TTC549 (cell line): ENCODE data around the gene SEMA3F.
"Not testable (repeated sequence)": the region's sequence is repeated elsewhere in the genome, so short reads cannot be mapped to it uniquely, and the experiment has no call there.

ENCODE experiments used
- FAIRE-seq: peaks from 2 replicates; lab custom pipeline; 2012; peaks lifted over from hg19 to GRCh38; lab: Jason Lieb, UNC

SEMA3F gene

DNA sequence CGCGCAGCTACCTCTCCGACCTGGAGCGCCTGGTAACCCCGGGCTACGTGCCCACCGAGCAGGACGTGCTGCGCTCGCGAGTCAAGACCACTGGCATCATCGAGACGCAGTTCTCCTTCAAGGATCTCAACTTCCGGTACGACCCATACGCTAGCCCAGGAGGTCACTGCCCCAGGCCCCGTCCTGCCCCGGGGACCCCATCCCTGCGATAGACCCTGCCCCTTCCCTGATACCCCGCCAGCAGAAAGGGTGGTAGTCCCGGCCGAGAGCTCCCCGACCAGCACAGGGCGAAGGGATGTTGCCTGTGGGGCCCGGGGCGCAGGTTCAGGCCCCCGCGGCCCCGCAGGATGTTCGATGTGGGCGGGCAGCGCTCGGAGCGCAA, 38.6 kb downstream of the SEMA3F start:
- no peak for FAIRE-seq

DNA sequence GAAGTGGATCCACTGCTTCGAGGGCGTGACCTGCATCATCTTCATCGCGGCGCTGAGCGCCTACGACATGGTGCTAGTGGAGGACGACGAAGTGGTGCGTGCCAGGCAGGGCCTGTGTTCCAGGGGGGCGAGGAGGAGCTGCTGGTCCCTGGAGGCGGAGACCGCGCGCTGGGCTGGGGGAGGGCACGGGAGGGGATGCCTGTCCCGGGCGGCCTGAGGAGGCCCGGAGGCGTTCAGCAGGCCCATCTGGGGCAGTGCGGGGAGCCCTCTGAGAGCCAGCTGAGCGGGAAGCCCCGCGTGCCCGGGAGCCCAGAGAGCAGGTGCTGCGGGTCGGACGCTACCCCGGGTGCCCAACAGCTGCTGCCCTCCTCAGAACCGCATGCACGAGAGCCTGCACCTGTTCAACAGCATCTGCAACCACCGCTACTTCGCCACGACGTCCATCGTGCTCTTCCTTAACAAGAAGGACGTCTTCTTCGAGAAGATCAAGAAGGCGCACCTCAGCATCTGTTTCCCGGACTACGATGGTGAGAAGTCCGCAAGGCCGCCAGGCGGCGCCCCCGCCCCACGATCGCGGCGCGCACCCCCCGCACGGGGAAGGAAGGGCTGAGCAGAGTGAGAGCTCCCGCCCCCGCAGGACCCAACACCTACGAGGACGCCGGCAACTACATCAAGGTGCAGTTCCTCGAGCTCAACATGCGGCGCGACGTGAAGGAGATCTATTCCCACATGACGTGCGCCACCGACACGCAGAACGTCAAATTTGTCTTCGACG, 39.2 kb downstream of the SEMA3F start:
- FAIRE-seq: no peak

DNA sequence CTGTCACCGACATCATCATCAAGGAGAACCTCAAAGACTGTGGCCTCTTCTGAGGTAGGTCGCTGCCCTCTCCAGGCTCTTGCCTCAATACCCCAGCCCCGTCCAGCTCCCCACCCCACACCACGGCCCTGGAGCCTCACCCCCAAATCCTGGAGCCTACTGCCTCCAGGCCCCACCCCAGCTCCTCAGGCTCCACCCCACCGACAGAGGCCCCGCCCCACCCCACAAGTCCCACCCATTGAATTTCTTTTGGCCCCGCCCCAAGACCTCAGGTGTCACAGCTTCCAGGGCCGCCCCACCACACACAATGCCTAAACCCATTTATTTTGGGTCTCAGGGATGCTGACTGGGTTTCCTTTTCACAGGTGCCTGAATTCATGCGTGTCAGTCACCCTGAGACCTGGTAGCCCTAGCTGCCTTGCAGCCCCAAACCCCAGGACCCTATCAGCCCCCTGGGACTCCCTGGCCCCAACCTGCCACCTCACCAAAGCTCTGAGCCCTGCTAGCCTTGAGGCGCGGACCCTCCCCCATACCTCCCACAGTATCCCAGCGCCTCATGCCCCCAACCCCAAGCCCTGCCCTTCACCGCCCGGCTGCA, 39.9 kb downstream of the SEMA3F start:
- no peak for FAIRE-seq

- FAIRE-seq: no peak
These were observed 40.6 kb downstream of the SEMA3F start for GRCh38 chr3:50195501-50196252.

DNA sequence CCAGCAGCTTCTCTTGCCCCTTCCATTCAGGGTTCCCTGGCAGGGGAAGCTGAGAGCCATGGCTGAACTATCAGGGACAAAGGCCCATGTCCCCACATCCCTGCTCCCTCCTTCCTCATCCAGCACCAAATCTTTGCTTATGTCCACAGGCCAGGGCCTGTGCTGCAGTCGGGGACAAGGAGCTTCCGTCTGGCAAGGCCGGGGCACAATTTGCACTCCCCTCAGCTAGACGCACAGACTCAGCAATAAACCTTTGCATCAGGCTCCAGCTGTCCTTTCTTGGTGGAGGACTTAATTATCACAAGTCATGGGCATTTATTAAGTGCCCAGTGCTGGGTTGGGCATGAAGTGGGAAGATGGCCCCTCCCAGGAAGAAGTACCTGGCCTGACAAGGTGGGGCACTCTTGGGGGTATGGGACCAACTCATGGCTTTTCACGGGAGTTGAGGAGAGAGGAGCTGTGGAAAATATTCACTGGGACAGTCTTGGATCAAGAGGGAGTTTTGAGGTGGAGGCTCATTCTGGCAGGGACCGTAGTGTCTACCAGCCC, 41.2 kb downstream of the SEMA3F start:
- no peak for FAIRE-seq

DNA sequence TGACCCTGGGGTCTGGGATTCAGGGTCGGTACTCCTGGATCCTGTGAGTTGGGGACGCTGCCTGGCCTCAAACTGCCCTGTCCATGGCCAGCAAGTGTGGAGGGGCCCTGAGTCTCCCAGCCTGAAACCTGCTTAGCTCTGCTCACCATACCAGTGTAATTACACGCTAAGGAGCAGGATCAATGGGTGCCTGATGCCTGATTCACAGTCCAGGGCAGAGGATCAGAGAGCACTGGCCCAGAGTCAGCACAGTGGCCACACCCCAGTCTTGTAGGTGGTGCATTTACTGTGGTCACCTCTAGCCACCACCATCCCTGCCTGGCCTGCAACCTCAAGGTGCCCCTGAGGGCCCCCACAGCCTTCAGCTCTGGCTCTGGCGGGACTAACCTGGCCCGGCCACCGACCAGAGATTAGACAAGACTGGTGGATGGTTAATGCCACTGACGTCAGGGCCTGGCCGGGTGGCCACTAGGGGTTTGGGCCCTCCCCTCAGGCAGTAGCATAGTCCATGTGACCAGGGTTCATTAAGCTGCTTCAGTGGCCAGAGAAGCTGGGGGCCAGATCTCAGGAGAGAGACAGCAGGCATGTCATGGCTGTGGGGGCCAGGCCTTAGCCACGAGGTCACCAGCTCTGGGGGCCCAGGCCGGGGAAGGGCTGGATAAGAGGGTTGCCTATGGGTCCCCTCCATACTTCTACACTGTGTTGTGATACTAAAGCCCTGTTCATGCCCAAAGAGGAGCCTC, 46.6 kb downstream of the SEMA3F start:
- FAIRE-seq: no peak

DNA sequence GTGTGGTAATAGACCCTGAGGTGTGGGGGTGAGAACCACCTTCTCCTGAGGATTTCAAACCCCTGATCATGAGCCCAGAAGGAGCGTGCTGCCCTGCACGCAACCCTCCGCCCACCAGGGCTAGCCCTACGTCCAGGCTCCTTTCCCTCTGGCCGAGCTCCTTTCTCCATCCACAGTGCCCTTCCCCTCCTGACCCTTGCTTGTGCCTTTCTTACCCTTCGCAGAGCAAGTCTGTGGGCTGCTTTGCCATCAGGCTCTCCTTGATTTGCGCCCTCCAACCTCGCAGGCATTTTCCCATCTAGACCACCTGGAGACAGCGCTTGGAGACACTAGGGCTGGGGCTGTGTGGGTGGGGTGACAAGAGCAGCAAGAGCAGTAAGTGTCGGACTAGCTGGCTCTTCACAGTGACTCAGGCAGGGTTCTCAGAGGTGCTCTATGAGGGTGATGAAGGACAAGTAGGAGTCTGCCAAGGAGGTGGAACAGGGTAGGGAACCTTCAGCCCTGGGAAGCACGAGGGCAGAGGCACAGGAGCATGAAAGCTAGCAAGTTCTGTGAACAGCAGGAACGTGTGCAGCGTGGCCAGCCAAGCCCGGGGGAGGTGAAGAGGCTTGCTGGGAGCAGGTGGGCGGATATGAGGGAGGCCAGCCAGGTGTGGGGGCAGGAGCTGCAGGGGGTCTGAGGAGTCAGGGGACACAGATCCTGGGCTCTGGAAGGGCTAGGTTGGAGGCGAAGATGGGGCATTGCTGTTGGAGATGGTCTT, 47.4 kb downstream of the SEMA3F start:
- FAIRE-seq: no peak

DNA sequence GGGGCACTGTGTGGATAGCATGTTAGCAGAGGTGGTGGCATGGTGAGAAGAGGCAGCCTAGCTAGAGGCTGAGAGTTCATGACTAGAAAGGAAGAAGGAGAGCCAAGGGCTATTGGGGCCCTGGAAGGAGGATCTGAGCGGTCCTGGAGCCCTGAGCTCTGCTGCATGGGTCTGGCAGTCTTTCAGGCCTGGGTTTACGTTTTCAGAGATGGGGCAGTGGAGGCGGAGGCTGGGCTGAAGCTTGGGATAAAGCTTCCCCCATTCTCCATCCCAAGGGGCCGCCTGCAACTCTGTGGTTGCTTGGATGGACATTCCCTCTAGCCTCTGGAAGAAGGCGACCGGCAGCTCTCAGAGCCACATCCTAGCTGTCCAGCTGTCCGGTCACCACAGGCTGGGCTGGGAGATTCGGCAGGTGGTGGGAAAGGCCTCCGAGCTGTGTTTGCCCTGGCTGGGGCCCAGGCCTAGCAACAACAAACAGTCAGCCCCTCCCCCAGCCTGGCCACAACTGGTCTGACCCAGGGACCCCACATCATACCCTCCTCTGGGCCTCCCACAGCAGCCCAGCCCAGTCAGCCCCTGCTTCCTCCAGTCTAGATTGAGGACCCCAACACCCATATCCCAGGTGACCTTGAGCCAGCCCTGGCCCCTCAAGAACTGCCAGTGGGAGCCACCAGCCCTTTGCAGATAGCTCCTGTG, 48.1 kb downstream of the SEMA3F start:
- no peak for FAIRE-seq

GRCh38 chr3:50203809-50204803, 49.0 kb downstream of the SEMA3F start:
- no peak for FAIRE-seq

DNA sequence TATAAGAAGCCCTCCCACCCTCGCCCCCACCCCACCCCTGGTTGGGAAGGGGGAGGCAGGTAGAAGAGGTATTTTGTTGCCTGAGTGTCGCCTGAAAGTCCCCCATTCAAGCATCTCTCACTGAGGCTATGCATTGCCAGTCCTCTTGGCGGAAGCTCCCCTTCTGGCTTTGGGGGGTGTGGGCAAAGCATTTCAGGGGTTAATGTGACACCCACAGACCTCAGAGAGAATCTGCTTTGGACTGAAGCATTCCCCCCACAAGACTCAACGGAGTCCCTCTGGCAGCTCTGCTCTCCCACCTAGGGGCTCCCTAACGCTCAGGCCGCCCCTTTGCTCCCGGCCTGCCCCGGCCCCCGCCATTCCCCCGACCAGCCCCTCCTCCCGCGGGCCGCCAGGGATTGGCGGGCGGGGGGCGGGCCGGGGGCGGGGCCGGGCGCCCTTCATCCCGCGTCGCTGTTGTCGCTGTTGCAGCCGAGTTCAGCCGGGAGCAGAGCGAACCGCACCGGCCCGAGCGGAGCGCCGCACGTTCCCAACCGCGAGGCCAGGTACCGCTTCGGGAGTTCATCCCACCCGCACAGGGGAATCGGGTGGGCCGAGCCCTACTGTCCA, 49.8 kb downstream of the SEMA3F start, which contains the start of gene SLC38A3:
SLC38A3 (plus strand) TSS at position 468 of the 609 bp plus-strand sequence. CDS start 8,929 bp downstream, outside the sequence.
- FAIRE-seq: no peak

- FAIRE-seq: no peak
These were observed 50.5 kb downstream of the SEMA3F start for GRCh38 chr3:50205413-50206276.

DNA sequence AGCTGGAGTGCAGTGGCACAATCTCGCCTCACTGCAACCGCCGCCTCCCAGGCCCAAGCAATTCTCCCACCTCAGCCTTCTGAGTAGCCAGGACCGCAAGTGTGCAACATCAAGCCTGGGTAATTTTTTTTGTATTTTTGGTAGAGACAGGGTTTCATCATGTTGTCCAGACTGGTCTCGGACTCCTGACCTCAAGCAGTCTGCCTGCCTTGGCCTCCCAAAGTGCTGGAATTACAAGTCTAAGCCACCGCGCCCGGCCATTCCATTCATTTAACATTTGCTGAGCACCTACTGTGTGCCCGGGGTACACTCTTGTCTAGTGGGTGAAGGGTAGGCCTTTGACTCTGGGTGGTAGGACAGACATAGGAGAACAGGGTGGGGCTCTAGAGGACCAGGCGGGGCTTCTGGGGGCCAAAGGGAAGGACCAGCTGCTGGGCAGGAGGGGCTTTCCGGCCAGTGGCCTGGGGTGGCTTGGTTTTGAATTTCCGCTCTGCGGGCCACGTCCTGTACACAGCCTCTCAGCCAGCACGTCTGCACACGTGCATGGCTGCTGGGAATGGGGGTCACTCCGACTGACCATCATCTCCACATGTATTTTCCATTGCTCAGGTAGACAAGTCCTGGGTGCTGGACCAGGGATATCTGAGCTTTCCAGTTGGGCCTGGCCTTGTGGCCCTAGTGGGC, 52.4 kb downstream of the SEMA3F start:
- FAIRE-seq: no peak

DNA sequence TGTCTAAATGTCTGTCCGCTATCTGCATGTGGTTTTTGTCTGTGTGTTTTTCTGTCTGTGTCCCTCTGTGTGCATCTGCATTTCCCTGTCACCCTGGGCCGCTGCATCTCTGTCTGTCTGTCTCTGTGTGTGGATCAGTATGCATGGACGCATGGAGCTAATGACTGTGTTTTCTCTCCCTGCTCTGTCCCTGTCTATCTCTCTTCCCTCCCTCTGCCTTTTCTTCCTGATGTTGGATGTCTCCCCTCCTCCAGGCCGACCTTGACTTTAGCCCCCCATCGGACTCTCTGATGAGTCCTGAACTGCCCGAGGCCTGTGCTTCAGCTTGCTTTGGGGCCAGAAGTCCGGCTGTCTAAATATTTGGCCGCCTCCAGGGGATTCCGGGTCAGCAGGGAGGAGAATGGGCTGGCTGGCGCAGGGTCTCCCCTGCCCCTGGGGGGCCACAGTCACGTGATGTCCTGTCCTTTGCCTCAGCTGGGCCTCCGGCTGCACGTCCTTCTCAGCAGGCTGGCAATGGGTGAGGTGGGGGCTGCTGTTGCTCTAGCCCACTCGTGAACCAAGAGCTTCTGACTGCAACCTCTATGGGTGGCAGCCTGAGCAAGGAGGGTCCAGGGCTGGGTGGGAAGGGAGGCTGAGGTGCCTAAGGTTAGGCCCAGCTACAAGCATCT, 53.7 kb downstream of the SEMA3F start:
- FAIRE-seq: no peak

DNA sequence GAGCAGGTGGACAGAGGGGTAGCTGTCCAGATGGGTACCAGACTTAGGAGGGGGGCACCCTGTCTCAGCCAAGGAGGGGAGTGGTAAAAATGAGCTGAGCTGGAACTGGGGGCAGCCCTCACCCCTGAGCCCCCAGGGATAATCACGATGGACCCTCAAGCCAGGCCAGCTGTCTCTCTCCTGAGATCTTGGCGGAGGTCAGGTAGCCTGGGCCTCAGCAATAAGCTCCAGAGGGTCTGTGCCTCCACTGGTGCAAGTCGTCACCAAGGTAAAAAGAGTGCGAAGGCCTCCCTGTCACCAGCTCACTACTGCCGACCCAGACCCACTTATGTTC, 55.0 kb downstream of the SEMA3F start:
- no peak for FAIRE-seq

DNA sequence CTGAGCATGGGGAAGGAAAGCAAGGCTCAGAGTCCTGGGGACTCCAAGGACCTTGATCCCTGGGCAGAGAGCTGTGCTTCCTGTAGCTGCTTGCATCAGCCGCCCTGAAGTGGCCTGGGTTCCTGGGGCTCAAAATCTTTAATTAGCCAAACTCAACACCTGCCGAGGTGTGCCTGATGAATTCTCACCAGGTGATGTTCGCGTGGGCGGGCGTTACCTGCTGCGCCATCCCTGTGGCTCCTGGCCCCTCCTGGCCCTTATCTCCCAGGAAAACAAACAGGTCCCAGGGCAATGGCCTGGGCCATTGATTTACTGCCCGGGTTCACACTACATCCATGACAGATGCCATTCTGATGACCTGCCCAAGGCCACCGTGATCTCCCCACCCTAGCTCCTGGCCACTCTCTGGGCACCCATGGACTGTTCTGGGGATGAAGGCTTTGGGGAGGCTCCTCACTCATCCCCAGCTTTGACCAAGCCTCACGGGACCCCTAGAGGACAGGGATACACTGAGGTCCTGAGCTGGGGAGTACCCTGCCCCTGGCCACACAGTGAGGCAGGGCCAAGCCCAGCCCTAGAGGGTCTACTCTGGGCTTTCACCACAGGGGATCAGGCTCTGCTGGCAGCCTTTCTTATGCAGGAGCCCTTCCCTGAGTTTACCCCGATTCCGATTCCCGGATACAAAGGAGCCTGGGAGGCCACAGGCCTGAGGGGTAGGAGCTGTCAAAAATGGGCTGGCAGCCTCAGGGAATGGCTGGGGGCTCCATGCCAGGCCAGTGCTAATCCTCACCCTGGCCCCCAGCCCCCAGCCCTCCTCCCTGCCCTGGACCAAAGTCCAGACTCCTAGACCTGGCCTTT, 55.6 kb downstream of the SEMA3F start:
- no peak for FAIRE-seq

- not testable (repeated sequence) for FAIRE-seq
These were observed 56.2 kb downstream of the SEMA3F start for GRCh38 chr3:50211368-50211717.
